ENCODE data around the gene NDUFAF8. TPM values are rescaled to one million over a fixed set of nuclear protein-coding genes. Genes with fewer than 3 reads are reported as not detected.

The NDUFAF8 gene
- polyA plus RNA-seq, 3 donors from 2014 or later = 61.2 to 121 (median 67.8) TPM

- Mint-ChIP-seq H3K4me3 (no peak overlapping the region), H3K27me3 (ENCODE audit: low read depth in 3 of 3) (peaks cover 0 to 2% (median 0%) of the 10 kb centered on the region in 3 donors), H3K36me3 (peaks cover 3 to 6% (median 4%) of the 10 kb centered on the region in 3 donors), H3K4me1 (peaks cover 55 to 67% of the 10 kb centered on the region in 2 donors), H3K27ac (no peak overlapping the region), H3K9me3 (no peaks in the 10 kb centered on the region)
- no peak for DNase-seq
These were observed 50.5 kb downstream of the NDUFAF8 start for GRCh38 chr17:81289627-81290026.

GRCh38 chr17:81290230-81290629, 51.1 kb downstream of the NDUFAF8 start:
- Mint-ChIP-seq H3K4me1 (peaks cover 50 to 62% of the 10 kb centered on the region in 2 donors), H3K9me3 (no peaks in the 10 kb centered on the region), H3K36me3 (peaks cover 3 to 4% (median 4%) of the 10 kb centered on the region in 3 donors), H3K27ac (peak overlapping the region in 1 of 6 donors; percentile 74), H3K27me3 (ENCODE audit: low read depth in 3 of 3) (peaks cover 0 to 2% (median 0%) of the 10 kb centered on the region in 3 donors), H3K4me3 (no peak overlapping the region)
- no peak for DNase-seq

Other genes with a start within 250 kb of the NDUFAF8 start
- gene CHMP6, start 247.5 kb upstream of the NDUFAF8 start, polyA plus RNA-seq = 10 to 100 TPM; 67.7 to 71.4 (median 70.2) TPM
- gene BAIAP2, start 204.2 kb upstream of the NDUFAF8 start, polyA plus RNA-seq = 1 to 10 TPM; 1.1 to 5.1 (median 4.7) TPM
- not detected for gene PVALEF, start 73.8 kb upstream of the NDUFAF8 start, polyA plus RNA-seq
- gene AATK, start 73.1 kb upstream of the NDUFAF8 start, polyA plus RNA-seq = 1 to 10 TPM in 1 of 3 donors, under 1 TPM in 2; 0.52 to 2.9 (median 0.97) TPM
- gene CEP131, start 16.4 kb upstream of the NDUFAF8 start, polyA plus RNA-seq = 1 to 10 TPM in 2 of 3 donors, under 1 TPM in 1; 0.43 to 7.4 (median 1.5) TPM
- gene TEPSIN, start 263 bp upstream of the NDUFAF8 start, polyA plus RNA-seq = 1 to 10 TPM; 1.6 to 7.3 (median 5.0) TPM
- gene SLC38A10, start 56.0 kb downstream of the NDUFAF8 start, polyA plus RNA-seq = 10 to 100 TPM; 46.8 to 98.7 (median 46.8) TPM
- gene BAHCC1, start 156.1 kb downstream of the NDUFAF8 start, polyA plus RNA-seq = under 1 TPM in 1 of 3 donors, not detected in 2; 0.02 TPM

Data from immature natural killer cell (primary cell).